CD4-positive, alpha-beta memory T cell (primary cell): ENCODE results near the gene ODF4. TPM values are rescaled to one million over a fixed set of nuclear protein-coding genes. Genes with fewer than 3 reads are reported as not detected.
"Not testable (repeated sequence)": the region's sequence is repeated elsewhere in the genome, so short reads cannot be mapped to it uniquely, and the experiment has no call there.

Experiments used
- CTCF ChIA-PET: fragments of 350-600 bp; sonication (Branson Sonifier 250); formaldehyde crosslinking; loops from one replicate; lab custom pipeline; 2021; ENCODE audit warnings: inconsistent platforms; ENCODE audit not compliant: partially characterized antibody; lab: Charles Lee
- POLR2A ChIA-PET: fragments of 350-600 bp; sonication (Branson Sonifier 250); formaldehyde crosslinking; loops from one replicate; lab custom pipeline; 2021; ENCODE audit not compliant: partially characterized antibody; lab: Charles Lee
- DNase-seq, 5 donors: peaks; one replicate each; pipeline versions ENCODE4 v3.0.0 to v3.0.0-alpha.2; 2020 to 2022; ENCODE audit warnings: mixed read lengths in 1 of 5
- H3K27ac ChIP-seq: one replicate; pipeline ENCODE4 v1.7.0; 2013; ENCODE audit warnings: low read depth, low read length
- H3K27me3 ChIP-seq: 2 replicates; pipeline ENCODE4 v1.7.0; 2013; ENCODE audit warnings: mild to moderate bottlenecking, low read length, moderate library complexity; ENCODE audit not compliant: insufficient read depth
- H3K36me3 ChIP-seq: 2 replicates; pipeline ENCODE4 v1.7.0; 2013; ENCODE audit warnings: mild to moderate bottlenecking, low read length, moderate library complexity; ENCODE audit not compliant: insufficient read depth
- H3K4me1 ChIP-seq: 2 replicates; pipeline ENCODE4 v1.7.0; 2013; ENCODE audit warnings: mild to moderate bottlenecking, low read length, moderate library complexity; ENCODE audit not compliant: insufficient read depth
- H3K4me3 ChIP-seq, 2 donors: one replicate each; pipeline ENCODE4 v1.7.0; 2013; ENCODE audit warnings: low read length in 2 of 2, mild to moderate bottlenecking in 1 of 2
- H3K9me3 ChIP-seq, 2 donors: one replicate each; pipeline ENCODE4 v1.7.0; 2013; ENCODE audit warnings: low read length in 2 of 2, control low read depth in 1 of 2; ENCODE audit not compliant: control insufficient read depth in 1 of 2
- H3K27ac Mint-ChIP-seq, 7 donors: one replicate each; pipeline ENCODE4 v1.8.0; 2020 to 2021; ENCODE audit warnings: mixed read lengths in 7 of 7, mild to moderate bottlenecking in 6 of 7, inconsistent platforms in 3 of 7, moderate library complexity in 3 of 7
- H3K27me3 Mint-ChIP-seq, 2 donors: one replicate each; pipeline ENCODE4 v1.8.0; 2020 to 2021; ENCODE audit warnings: mixed read lengths in 2 of 2
- H3K36me3 Mint-ChIP-seq, 2 donors: one replicate each; pipeline ENCODE4 v1.8.0; 2020 to 2021; ENCODE audit warnings: mixed read lengths in 2 of 2, inconsistent platforms in 1 of 2, mild to moderate bottlenecking in 1 of 2
- H3K4me1 Mint-ChIP-seq, 4 donors: one replicate each; pipeline ENCODE4 v1.8.0; 2020 to 2021; ENCODE audit warnings: mixed read lengths in 4 of 4, mild to moderate bottlenecking in 1 of 4
- H3K4me3 Mint-ChIP-seq, 8 donors: one replicate each; pipeline ENCODE4 v1.8.0; 2020 to 2021; ENCODE audit warnings: mixed read lengths in 8 of 8, mild to moderate bottlenecking in 7 of 8, moderate library complexity in 6 of 8, inconsistent platforms in 3 of 8
- H3K9me3 Mint-ChIP-seq, 8 donors: one replicate each; pipeline ENCODE4 v1.8.0; 2020 to 2021; ENCODE audit warnings: mixed read lengths in 8 of 8, mild to moderate bottlenecking in 5 of 8, inconsistent platforms in 3 of 8, moderate library complexity in 1 of 8
- intact Hi-C: fragments of 100-400 bp; cut with micrococcal nuclease; formaldehyde crosslinking; loops from one replicate; pipeline ENCODE4 v1.15.1; 2023
- polyA plus RNA-seq, 2 donors: library from polyadenylated mRNA; unstranded; fragments of 300-500 nt; fragmentation: Illumina TruSeq; gene quantifications; one replicate each; pipeline ENCODE4 v1.2.3, GENCODE V29; 2021
- total RNA-seq, 2 experiments: library from RNA; stranded (reverse); gene quantifications; one replicate each; pipeline ENCODE4 v1.2.3, GENCODE V29; 2021

The ODF4 gene
- total and polyA plus RNA-seq, 4 experiments from 2014 or later = not detected

DNA sequence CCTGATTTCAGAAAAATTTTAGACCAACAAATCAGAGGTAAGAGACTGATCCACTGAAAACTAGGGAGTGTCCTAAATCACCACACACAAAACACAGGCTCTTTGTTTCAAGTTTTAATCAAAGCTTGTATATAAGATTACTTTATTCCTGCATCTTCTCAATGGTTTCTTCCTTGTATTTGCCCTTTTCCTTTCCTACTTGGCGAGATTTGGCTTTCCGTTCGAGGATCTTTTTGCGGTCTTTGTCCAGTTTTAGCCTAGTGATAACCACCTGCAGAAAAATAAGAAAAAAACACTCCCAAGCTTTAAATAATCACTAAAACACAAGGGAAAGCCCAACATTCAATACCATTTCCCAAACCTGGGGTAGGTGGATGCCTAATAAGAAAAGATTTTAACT, 37.8 kb downstream of the ODF4 start:
- H3K36me3 Mint-ChIP-seq = peaks cover 42 to 62% of the 10 kb centered on the region in 2 donors
- peak overlapping the region in 6 of 8 donors; percentile 50 to 91 (median 88) for H3K4me3 Mint-ChIP-seq
- Histone ChIP-seq H3K36me3 (peaks cover 50% of the 10 kb centered on the region), H3K4me3 (no peak overlapping the region), H3K27ac (peak overlapping the region; percentile 85), H3K4me1 (peaks cover 52% of the 10 kb centered on the region), H3K9me3 (no peaks in the 10 kb centered on the region), H3K27me3 (no peaks in the 10 kb centered on the region)
- H3K27ac Mint-ChIP-seq = peak overlapping the region in 6 of 7 donors; percentile 77 to 92 (median 90)
- intact Hi-C loops = loop anchor here (5.0 kb wide), 1 partner anchor 240 kb away; no protein-coding TSS in a partner anchor
- DNase-seq = no peak
- no peaks in the 10 kb centered on the region for H3K27me3 Mint-ChIP-seq
- CTCF ChIA-PET = interaction anchor here (0.7 to 2.1 kb wide), 12 partner anchors 10 to 267 kb away, joined by 3 to 8 read pairs (median 4); partner anchors contain the start of gene SLC25A35
- H3K9me3 Mint-ChIP-seq = no peaks in the 10 kb centered on the region
- POLR2A ChIA-PET = interaction anchor here (0.8 to 2.3 kb wide), 5 partner anchors 16 to 144 kb away, joined by 3 to 18 read pairs (median 5); partner anchors contain the start of genes CTC1, NDEL1 and SLC25A35
- H3K4me1 Mint-ChIP-seq = peaks cover 30 to 76% (median 52%) of the 10 kb centered on the region in 4 donors

- not testable (repeated sequence) for H3K27me3 ChIP-seq, H3K9me3 ChIP-seq, H3K27me3 Mint-ChIP-seq, DNase-seq, H3K27ac ChIP-seq, H3K9me3 Mint-ChIP-seq, H3K4me3 ChIP-seq
- intact Hi-C loops = loop anchor here (5.0 kb wide), 1 partner anchor 241 kb away; no protein-coding TSS in a partner anchor
- CTCF ChIA-PET = interaction anchor here (1.6 to 2.1 kb wide), 2 partner anchors 18 to 268 kb away, joined by 3 to 5 read pairs; no protein-coding TSS in a partner anchor
- Mint-ChIP-seq H3K4me3 (peak overlapping the region in 2 of 8 donors; percentile 68 to 89), H3K36me3 (peaks cover 49 to 69% of the 10 kb centered on the region in 2 donors), H3K4me1 (peaks cover 33 to 83% (median 56%) of the 10 kb centered on the region in 4 donors), H3K27ac (peak overlapping the region in 3 of 7 donors; percentile 60 to 91 (median 73))
- POLR2A ChIA-PET = interaction anchor here (0.5 kb wide), 1 partner anchor 174 kb away, joined by 4 read pairs; no protein-coding TSS in a partner anchor
- Histone ChIP-seq H3K36me3 (peaks cover 50% of the 10 kb centered on the region), H3K4me1 (peaks cover 52% of the 10 kb centered on the region)
Observed at GRCh38 chr17:8378117-8378516, 38.5 kb downstream of the ODF4 start.

DNA sequence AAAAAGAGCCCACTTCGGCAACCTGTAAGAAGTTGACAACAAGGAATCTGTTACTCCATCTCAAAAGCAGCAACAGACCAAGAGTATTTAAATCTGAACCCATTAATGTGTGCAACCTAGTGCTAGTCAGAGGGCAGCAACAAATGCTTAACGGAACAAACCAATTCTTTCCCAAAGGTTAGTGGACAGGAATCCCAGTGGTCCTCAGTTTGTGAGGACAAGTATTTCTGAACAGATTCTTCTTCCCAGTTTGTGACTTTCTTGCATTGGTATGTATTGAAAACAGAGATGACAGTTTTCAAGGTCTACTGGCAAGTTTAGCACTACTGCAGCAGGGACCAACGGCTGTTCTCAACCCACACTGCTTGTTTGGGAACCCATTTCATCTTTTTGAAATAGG, 40.4 kb downstream of the ODF4 start:
- H3K4me3 ChIP-seq = no peak overlapping the region
- H3K27ac Mint-ChIP-seq = peak overlapping the region; percentile 18 to 96 (median 48)
- H3K4me1 ChIP-seq = peaks cover 63% of the 10 kb centered on the region
- peaks cover 0 to 7% (median 0%) of the 10 kb centered on the region in 8 donors for H3K9me3 Mint-ChIP-seq
- peak overlapping the region; percentile 77 for H3K27ac ChIP-seq
- no peaks in the 10 kb centered on the region for H3K9me3 ChIP-seq
- no peak for DNase-seq
- H3K4me3 Mint-ChIP-seq = peak overlapping the region in 3 of 8 donors; percentile 3 to 40 (median 10)
- ChIA-PET POLR2A (no interaction called here), CTCF (interaction anchor here (0.9 kb wide), 1 partner anchor 365 kb away, joined by 3 read pairs; no protein-coding TSS in a partner anchor)
- no peaks in the 10 kb centered on the region for H3K27me3 Mint-ChIP-seq
- H3K4me1 Mint-ChIP-seq = peaks cover 38 to 94% (median 65%) of the 10 kb centered on the region in 4 donors
- intact Hi-C loops = loop anchor here (5.0 kb wide), 1 partner anchor 158 kb away; no protein-coding TSS in a partner anchor
- no peaks in the 10 kb centered on the region for H3K27me3 ChIP-seq
- peaks cover 49 to 73% of the 10 kb centered on the region in 2 donors for H3K36me3 Mint-ChIP-seq
- H3K36me3 ChIP-seq = peaks cover 50% of the 10 kb centered on the region

- no peaks in the 10 kb centered on the region for H3K9me3 ChIP-seq
- POLR2A ChIA-PET = interaction anchor here (0.6 to 1.6 kb wide), 11 partner anchors 12 to 586 kb away, joined by 3 to 7 read pairs (median 3); partner anchors contain the start of genes CTC1, NDEL1, RANGRF and RNF222
- peak in 1 of 5 donors; percentile 22 for DNase-seq
- H3K4me3 ChIP-seq = peak overlapping the region; percentile 74 to 95
- Mint-ChIP-seq H3K4me1 (peaks cover 33 to 81% (median 56%) of the 10 kb centered on the region in 4 donors), H3K27me3 (no peaks in the 10 kb centered on the region), H3K27ac (peak overlapping the region; percentile 94 to 97 (median 96)), H3K36me3 (peaks cover 48 to 58% of the 10 kb centered on the region in 2 donors), H3K9me3 (peaks cover 0 to 7% (median 0%) of the 10 kb centered on the region in 8 donors), H3K4me3 (peak overlapping the region; percentile 95 to 99 (median 97))
- peak overlapping the region; percentile 77 for H3K27ac ChIP-seq
- H3K27me3 ChIP-seq = no peaks in the 10 kb centered on the region
- CTCF ChIA-PET = interaction anchor here (3.0 kb wide), 1 partner anchor 364 kb away, joined by 21 read pairs; no protein-coding TSS in a partner anchor
- H3K36me3 ChIP-seq = peaks cover 47% of the 10 kb centered on the region
- peaks cover 49% of the 10 kb centered on the region for H3K4me1 ChIP-seq
- intact Hi-C loops = loop anchor here (2.0 to 5.0 kb wide), 4 partner anchors 160 to 449 kb away; partner anchors contain the start of genes ALOXE3 and CNTROB
Observed at GRCh38 chr17:8382052-8382879, 42.6 kb downstream of the ODF4 start.

DNA sequence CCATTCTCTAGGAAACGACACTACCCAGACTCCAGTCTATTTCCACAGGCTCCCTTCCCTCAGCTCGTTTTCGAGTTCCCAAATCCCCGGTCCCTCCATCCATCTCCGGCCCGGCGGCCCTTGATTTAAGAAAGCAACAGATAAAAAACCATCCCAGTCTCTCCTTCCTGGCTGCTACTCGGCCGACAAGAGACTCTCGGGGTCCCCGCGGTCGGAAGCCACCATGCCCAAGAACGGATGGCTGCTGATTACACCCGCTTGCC, 43.2 kb downstream of the ODF4 start:
- ChIA-PET POLR2A (interaction anchor here (1.1 to 1.6 kb wide), 8 partner anchors 12 to 517 kb away, joined by 3 to 7 read pairs (median 4); partner anchors contain the start of genes CTC1, NDEL1, RANGRF and RNF222), CTCF (interaction anchor here (3.0 kb wide), 1 partner anchor 363 kb away, joined by 21 read pairs; no protein-coding TSS in a partner anchor)
- peaks cover 49% of the 10 kb centered on the region for H3K4me1 ChIP-seq
- peak overlapping the region; percentile 77 for H3K27ac ChIP-seq
- H3K9me3 ChIP-seq = no peaks in the 10 kb centered on the region
- H3K27me3 ChIP-seq = no peaks in the 10 kb centered on the region
- no peak for DNase-seq
- H3K36me3 ChIP-seq = peaks cover 41% of the 10 kb centered on the region
- Mint-ChIP-seq H3K36me3 (peaks cover 43 to 53% of the 10 kb centered on the region in 2 donors), H3K27me3 (no peaks in the 10 kb centered on the region), H3K9me3 (peaks cover 0 to 7% (median 0%) of the 10 kb centered on the region in 8 donors), H3K4me3 (peak overlapping the region; percentile 95 to 99 (median 97)), H3K4me1 (peaks cover 35 to 81% (median 55%) of the 10 kb centered on the region in 4 donors), H3K27ac (peak overlapping the region; percentile 94 to 97 (median 96))
- intact Hi-C loops = loop anchor here (1.0 to 5.0 kb wide), 7 partner anchors 52 to 615 kb away; partner anchors contain the start of genes ALOXE3, CNTROB and NDEL1
- peak overlapping the region; percentile 74 to 95 for H3K4me3 ChIP-seq

- Histone ChIP-seq H3K27me3 (no peaks in the 10 kb centered on the region), H3K27ac (peak within 1 kb of the TSS; percentile 77), H3K4me1 (peaks cover 49% of the 10 kb centered on the region), H3K36me3 (peaks cover 37% of the 10 kb centered on the region), H3K4me3 (peak within 1 kb of the TSS; percentile 74 to 95), H3K9me3 (no peaks in the 10 kb centered on the region)
- H3K27me3 Mint-ChIP-seq = no peaks in the 10 kb centered on the region
- H3K4me1 Mint-ChIP-seq = peaks cover 36 to 82% (median 54%) of the 10 kb centered on the region in 4 donors
- intact Hi-C loops = loop anchor here (1.0 to 5.0 kb wide), 7 partner anchors 52 to 615 kb away; partner anchors contain the start of genes ALOXE3, CNTROB and NDEL1
- peaks cover 38 to 49% of the 10 kb centered on the region in 2 donors for H3K36me3 Mint-ChIP-seq
- H3K9me3 Mint-ChIP-seq = peaks cover 0 to 7% (median 0%) of the 10 kb centered on the region in 8 donors
- peak within 1 kb of the TSS; percentile 95 to 99 (median 97) for H3K4me3 Mint-ChIP-seq
- POLR2A ChIA-PET = interaction anchor here (0.7 to 1.6 kb wide), 11 partner anchors 10 to 363 kb away, joined by 3 to 11 read pairs (median 4); partner anchors contain the start of genes CTC1, MYH10, NDEL1 and RNF222
- CTCF ChIA-PET = interaction anchor here (0.5 to 3.0 kb wide), 13 partner anchors 9 to 403 kb away, joined by 3 to 21 read pairs (median 5); partner anchors contain the start of genes NDEL1 and SLC25A35
- DNase-seq = peak; percentile 96 to 98 (median 97)
- peak within 1 kb of the TSS; percentile 94 to 97 (median 96) for H3K27ac Mint-ChIP-seq
Observed at GRCh38 chr17:8383143-8383822, 43.6 kb downstream of the ODF4 start, which contains the start of gene RPL26. Gene RPL26, minus strand, starts transcription at chr17:8383193. Its CDS starts 883 bp downstream, at chr17:8382310.
